ENCODE results near the gene PHLDB1. TPM values are rescaled to one million over a fixed set of nuclear protein-coding genes. Genes with fewer than 3 reads are reported as not detected.
A peak's percentile ranks its signal among the peaks of the same experiment; 100 is the strongest.
"Not testable (repeated sequence)": the region's sequence is repeated elsewhere in the genome, so short reads cannot be mapped to it uniquely, and the experiment has no call there.

Gene PHLDB1
- total and polyA plus RNA-seq, 2 of the 8 experiments (the other 6 are each of a cell fraction or from before 2014, with no cell fraction given) = 53.9 to 74.8 TPM

- FAIRE-seq; H2BK12ac ChIP-seq (ENCODE audit: low read depth, low read length); H2AFZ ChIP-seq (ENCODE audit: low read length); H2BK120ac ChIP-seq (replicated peaks; ENCODE audit: low read depth, low read length); H2BK15ac ChIP-seq (ENCODE audit: low read length); H3K9ac ChIP-seq (replicated peaks in 1 of 4; ENCODE audit: extremely low read depth in 1 of 4, low read depth in 3 of 4, low read length in 3 of 4); H3K18ac ChIP-seq (ENCODE audit: extremely low read depth, low read length); H4K5ac ChIP-seq (ENCODE audit: insufficient read length, low read depth, low read length); H3K9me3 ChIP-seq (ENCODE audit: insufficient read depth in 2 of 2, low read depth in 1 of 2, low read length in 1 of 2); H4K8ac ChIP-seq (ENCODE audit: extremely low read depth, insufficient read depth, low read length); H3K79me1 ChIP-seq (ENCODE audit: low read depth, low read length); H3K14ac ChIP-seq (ENCODE audit: insufficient read length); H3K36me3 ChIP-seq (ENCODE audit: control insufficient read depth in 2 of 4, insufficient read depth in 4 of 4, low read length in 3 of 4); H3K4ac ChIP-seq (replicated peaks; ENCODE audit: insufficient read length, low read depth, low read length); DNase-seq (ENCODE audit: low read depth in 1 of 2, low spot score in 2 of 2); H3K23ac ChIP-seq (ENCODE audit: insufficient read length); H2BK20ac ChIP-seq (ENCODE audit: low read length); H3K27ac ChIP-seq (ENCODE audit: low read depth, low read length); H3K27me3 ChIP-seq (replicated peaks in 1 of 4; ENCODE audit: control insufficient read depth in 3 of 4, extremely low read depth in 1 of 4, insufficient read depth in 3 of 4, low read length in 3 of 4); H2AK5ac ChIP-seq (ENCODE audit: low read depth, low read length); H3K4me1 ChIP-seq (replicated peaks in 1 of 4; ENCODE audit: control insufficient read depth in 3 of 4, insufficient read depth in 4 of 4, low read length in 3 of 4); H4K20me1 ChIP-seq (replicated peaks in 1 of 2; ENCODE audit: control insufficient read depth in 1 of 2, insufficient read depth in 2 of 2, low read length in 2 of 2); H3K56ac ChIP-seq (replicated peaks; ENCODE audit: insufficient read length, low read depth, low read length); H4K91ac ChIP-seq (replicated peaks; ENCODE audit: insufficient read length, low read length); H3K23me2 ChIP-seq (ENCODE audit: low read depth, low read length): not testable (repeated sequence)
- Histone ChIP-seq H3K4me3 (ENCODE audit: extremely low read depth in 1 of 4, insufficient read depth in 2 of 4, low read depth in 3 of 4, low read length in 4 of 4) (peak overlapping the region; percentile 94 to 100 (median 95)), H2BK5ac (ENCODE audit: low read depth, low read length) (0 out of 2 replicates have a peak overlapping the region, but pooled peaks have one; percentile 38), H3K79me2 (ENCODE audit: control insufficient read depth in 1 of 2, insufficient read depth in 2 of 2, low read length in 2 of 2) (peaks cover 13 to 43% of the 10 kb centered on the region in 2 experiments), H3K4me2 (ENCODE audit: insufficient read depth in 1 of 2, low read depth in 2 of 2, low read length in 2 of 2) (peak overlapping the region; percentile 60 to 91)
- ChIA-PET CTCF (ENCODE audit: partially characterized antibody) (interaction anchor here (0.6 to 1.1 kb wide), 2 partner anchors 23 to 46 kb away, joined by 3 read pairs; no protein-coding TSS in a partner anchor), POLR2A (ENCODE audit: partially characterized antibody) (interaction anchor here (0.6 to 1.6 kb wide), 6 partner anchors 10 to 451 kb away, joined by 3 to 7 read pairs (median 3); partner anchors contain the start of gene TMEM25)
- 24% methylated on average over 15 of the region's 15 CpGs; no CpG with 5 or more reads in 1 of the 2 experiments for WGBS, 2 experiments (ENCODE audit: extremely low coverage in 1 of 2, insufficient coverage in 1 of 2, insufficient read length in 1 of 2, insufficient replicate concordance in 2 of 2, low coverage in 1 of 2, low lambda C conversion rate in 2 of 2, missing lambda C conversion rate in 1 of 2)
These were observed 35.7 kb upstream of the PHLDB1 start for GRCh38 chr11:118571701-118572060.

Data from H1 (cell line).